ENCODE results near the gene SRL. TPM values are rescaled to one million over a fixed set of nuclear protein-coding genes. Genes with fewer than 3 reads are reported as not detected.

SRL gene
- total and polyA plus RNA-seq, 2 of the 8 experiments (the other 6 are each of a cell fraction or from before 2014, with no cell fraction given), result 0.05 TPM; not detected in 1

DNA sequence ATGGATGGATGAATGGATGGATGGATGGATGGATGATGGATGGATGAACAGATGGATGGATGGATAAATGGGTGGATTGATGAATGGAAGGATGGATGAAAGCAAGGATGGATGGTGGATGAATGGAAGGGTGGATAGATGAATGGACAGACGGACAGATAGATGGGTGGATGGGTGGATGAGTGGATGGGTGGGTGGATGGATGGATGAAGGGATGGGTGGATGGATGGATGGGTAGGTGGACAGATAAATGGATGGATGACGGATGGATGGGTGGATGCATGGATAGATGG, 14.9 kb downstream of the SRL start (continued):
- TF ChIP-seq, protein P1, sequence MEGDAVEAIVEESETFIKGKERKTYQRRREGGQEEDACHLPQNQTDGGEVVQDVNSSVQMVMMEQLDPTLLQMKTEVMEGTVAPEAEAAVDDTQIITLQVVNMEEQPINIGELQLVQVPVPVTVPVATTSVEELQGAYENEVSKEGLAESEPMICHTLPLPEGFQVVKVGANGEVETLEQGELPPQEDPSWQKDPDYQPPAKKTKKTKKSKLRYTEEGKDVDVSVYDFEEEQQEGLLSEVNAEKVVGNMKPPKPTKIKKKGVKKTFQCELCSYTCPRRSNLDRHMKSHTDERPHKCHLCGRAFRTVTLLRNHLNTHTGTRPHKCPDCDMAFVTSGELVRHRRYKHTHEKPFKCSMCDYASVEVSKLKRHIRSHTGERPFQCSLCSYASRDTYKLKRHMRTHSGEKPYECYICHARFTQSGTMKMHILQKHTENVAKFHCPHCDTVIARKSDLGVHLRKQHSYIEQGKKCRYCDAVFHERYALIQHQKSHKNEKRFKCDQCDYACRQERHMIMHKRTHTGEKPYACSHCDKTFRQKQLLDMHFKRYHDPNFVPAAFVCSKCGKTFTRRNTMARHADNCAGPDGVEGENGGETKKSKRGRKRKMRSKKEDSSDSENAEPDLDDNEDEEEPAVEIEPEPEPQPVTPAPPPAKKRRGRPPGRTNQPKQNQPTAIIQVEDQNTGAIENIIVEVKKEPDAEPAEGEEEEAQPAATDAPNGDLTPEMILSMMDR (IDR thresholded peaks at IDR 0.05; ENCODE audit: control extremely low read depth in 1 of 3, insufficient read depth in 1 of 3, low read depth in 1 of 3, low read length in 3 of 3), result no peak
- TF ChIP-seq ASH2L (IDR thresholded peaks at IDR 0.05; ENCODE audit: low read length) (no peak), CEBPB (IDR thresholded peaks at IDR 0.05; ENCODE audit: low read depth, low read length) (no peak), PHF8 (conservative IDR thresholded peaks at IDR 0.05; ENCODE audit: low read depth, low read length) (no peak), KDM1A (IDR thresholded peaks at IDR 0.05; ENCODE audit: borderline replicate concordance, low read length) (no peak), POLR2A (IDR thresholded peaks at IDR 0.05; ENCODE audit: control extremely low read depth in 1 of 2, low read depth in 2 of 2, low read length in 2 of 2) (no peak), POLR2AphosphoS5 (IDR thresholded peaks at IDR 0.05; ENCODE audit: low read depth, low read length) (no peak), SUZ12 (IDR thresholded peaks at IDR 0.05; ENCODE audit: low read length) (no peak)

All from H1 (cell line).